ENCODE results near the gene TEX29. TPM values are rescaled to one million over a fixed set of nuclear protein-coding genes. Genes with fewer than 3 reads are reported as not detected.

Gene TEX29
- total RNA-seq, 1 donor from 2014 or later = 0.81 TPM

GRCh38 chr13:111385183-111385857 lies 64.9 kb downstream of the TEX29 start:
- Histone ChIP-seq H3K27me3 (no peaks in the 10 kb centered on the region), H3K9me3 (no peaks in the 10 kb centered on the region), H3K27ac (no peak overlapping the region), H3K36me3 (no peaks in the 10 kb centered on the region), H3K4me1 (no peaks in the 10 kb centered on the region), H3K4me3 (no peak overlapping the region)
- DNase-seq (no peak), ATAC-seq (no peak)
- no peak for TF ChIP-seq CTCF (IDR thresholded peaks at IDR 0.05)
- intact Hi-C loops (cut with DNase I) = no loop called here

- no peak overlapping the region for H3K4me3 ChIP-seq
- no peaks in the 10 kb centered on the region for H3K4me1 ChIP-seq
- no peaks in the 10 kb centered on the region for H3K36me3 ChIP-seq
- intact Hi-C loops (cut with DNase I) = no loop called here
- no peak for TF ChIP-seq CTCF (IDR thresholded peaks at IDR 0.05)
- no peak for ATAC-seq
- H3K27ac ChIP-seq = no peak overlapping the region
- H3K9me3 ChIP-seq = no peaks in the 10 kb centered on the region
- H3K27me3 ChIP-seq = no peaks in the 10 kb centered on the region
- no peak for DNase-seq
Measured at GRCh38 chr13:111387026-111387871, 66.8 kb downstream of the TEX29 start.

GRCh38 chr13:111387945-111388600 lies 67.6 kb downstream of the TEX29 start:
- no peak for ATAC-seq

DNA sequence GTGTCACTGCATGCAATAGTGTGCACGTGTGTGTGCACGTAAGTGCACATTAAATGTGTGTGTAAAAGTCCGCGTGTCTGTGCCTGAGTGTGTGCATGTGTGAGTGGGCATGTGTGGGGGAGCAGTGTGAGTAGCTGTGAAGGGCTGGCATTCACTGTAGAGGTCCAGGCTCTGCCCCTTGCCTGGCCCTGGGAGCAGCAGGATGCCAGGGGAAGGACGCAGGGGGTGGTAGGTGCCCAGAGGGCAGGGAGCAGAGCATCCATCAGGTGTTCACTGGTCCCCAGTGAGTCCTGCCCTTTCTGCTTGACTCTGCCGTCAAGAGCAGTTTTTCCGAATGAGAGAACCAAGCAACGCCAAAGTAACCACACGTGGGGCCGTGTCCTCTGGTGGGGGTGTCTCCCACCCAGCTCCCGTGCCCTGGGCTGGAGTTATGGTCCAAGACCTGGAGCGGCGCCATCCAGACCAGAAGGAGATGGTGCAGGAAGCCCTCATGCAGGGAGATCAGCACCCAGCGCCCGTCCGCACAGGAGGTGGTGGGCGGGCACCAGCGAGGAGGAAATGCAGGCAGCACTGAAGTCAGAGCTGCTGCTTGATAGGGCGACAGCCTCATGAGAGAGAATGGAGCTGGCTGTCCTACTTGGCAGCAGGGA lies 68.5 kb downstream of the TEX29 start:
- intact Hi-C loops (cut with DNase I) = no loop called here
- Histone ChIP-seq H3K27me3 (no peaks in the 10 kb centered on the region), H3K4me1 (no peaks in the 10 kb centered on the region), H3K9me3 (no peaks in the 10 kb centered on the region), H3K4me3 (no peak overlapping the region), H3K36me3 (no peaks in the 10 kb centered on the region), H3K27ac (no peak overlapping the region)
- no peak for TF ChIP-seq CTCF (IDR thresholded peaks at IDR 0.05)
- DNase-seq (no peak), ATAC-seq (no peak)

More at GRCh38 chr13:111387945-111388600, 67.6 kb downstream of the TEX29 start:
- no peaks in the 10 kb centered on the region for H3K27me3 ChIP-seq
- intact Hi-C loops (cut with DNase I) = no loop called here
- H3K9me3 ChIP-seq = no peaks in the 10 kb centered on the region
- H3K27ac ChIP-seq = no peak overlapping the region
- no peak overlapping the region for H3K4me3 ChIP-seq
- no peak for DNase-seq
- no peak for TF ChIP-seq CTCF (IDR thresholded peaks at IDR 0.05)
- no peaks in the 10 kb centered on the region for H3K36me3 ChIP-seq
- H3K4me1 ChIP-seq = no peaks in the 10 kb centered on the region

DNA sequence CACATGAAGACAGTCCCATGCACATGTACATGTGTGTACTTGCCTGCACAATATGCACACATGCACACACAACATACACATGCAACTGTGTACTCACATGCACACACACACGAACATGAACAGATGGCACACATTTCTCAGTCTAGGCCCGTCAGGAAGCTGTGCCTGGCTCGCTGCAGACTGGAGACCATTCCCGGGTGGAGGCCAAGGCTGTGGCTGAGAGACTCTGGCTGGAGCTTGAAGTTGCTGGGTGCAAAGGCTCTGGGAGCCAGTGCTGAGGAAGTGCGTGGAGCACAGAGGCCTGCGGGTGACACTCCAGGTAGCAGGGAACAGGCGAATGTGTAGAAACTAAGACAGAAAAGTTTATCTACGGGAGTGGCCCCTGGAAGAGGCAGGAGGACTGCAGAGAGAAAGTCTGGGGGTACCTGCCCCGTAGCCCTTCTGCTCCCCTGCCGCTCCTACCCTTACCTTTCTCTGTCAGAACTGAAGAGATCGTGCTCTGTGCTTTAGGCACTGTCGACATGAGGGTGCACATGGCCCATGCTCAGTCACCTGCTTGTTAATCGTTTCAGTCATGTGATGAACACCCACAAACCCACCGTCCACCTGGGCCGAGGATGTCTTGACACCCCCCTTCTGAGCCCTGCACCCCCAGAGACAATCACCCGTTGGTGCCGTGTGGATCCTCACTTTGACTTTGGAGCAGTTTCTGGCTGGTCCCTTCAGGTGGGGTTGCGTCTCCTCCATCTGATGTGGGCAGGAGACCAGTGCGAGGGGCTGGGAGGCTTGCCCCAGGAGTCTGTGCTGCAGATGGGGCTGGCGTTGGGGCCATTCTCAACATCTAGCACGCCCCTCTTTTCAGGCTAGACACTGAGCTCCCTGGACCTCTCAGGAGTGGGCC lies 69.4 kb downstream of the TEX29 start:
- Histone ChIP-seq H3K27ac (no peak overlapping the region), H3K27me3 (no peaks in the 10 kb centered on the region), H3K4me1 (no peaks in the 10 kb centered on the region), H3K9me3 (no peaks in the 10 kb centered on the region), H3K4me3 (no peak overlapping the region), H3K36me3 (no peaks in the 10 kb centered on the region)
- ATAC-seq = no peak
- TF ChIP-seq CTCF (IDR thresholded peaks at IDR 0.05) = no peak
- peak; percentile 23 for DNase-seq
- intact Hi-C loops (cut with DNase I) = no loop called here

Measured in upper lobe of right lung (tissue), 1 donor.